Activated naive CD4-positive, alpha-beta T cell treated with anti-CD3 and anti-CD28 coated beads, Interleukin-2, amount 10 ng/mL, durations not matched to agents 7 days and 5 days (primary cell): Measurements from ENCODE around the gene ZBTB20.

Experiments used
- CTCF ChIA-PET: fragments of 350-600 bp; sonication (Branson Sonifier 250); formaldehyde crosslinking; loops from one replicate; lab custom pipeline; 2021; ENCODE audit warnings: antibody characterized with exemption; lab: Charles Lee
- DNase-seq: peaks from one replicate; pipeline ENCODE4 v3.0.0-alpha.2; 2020
- H3K27ac Mint-ChIP-seq: one replicate; pipeline ENCODE4 v1.8.0; 2021; ENCODE audit warnings: mild to moderate bottlenecking, moderate library complexity, mixed read lengths
- H3K27me3 Mint-ChIP-seq: one replicate; pipeline ENCODE4 v1.8.0; 2021; ENCODE audit warnings: mild to moderate bottlenecking, mixed read lengths
- H3K36me3 Mint-ChIP-seq: one replicate; pipeline ENCODE4 v1.8.0; 2021; ENCODE audit warnings: mixed read lengths
- H3K4me1 Mint-ChIP-seq: one replicate; pipeline ENCODE4 v1.8.0; 2021; ENCODE audit warnings: mixed read lengths
- H3K4me3 Mint-ChIP-seq: one replicate; pipeline ENCODE4 v1.8.0; 2021; ENCODE audit warnings: mild to moderate bottlenecking, moderate library complexity, mixed read lengths
- H3K9me3 Mint-ChIP-seq: one replicate; pipeline ENCODE4 v1.8.0; 2021; ENCODE audit warnings: mixed read lengths

Gene ZBTB20

DNA sequence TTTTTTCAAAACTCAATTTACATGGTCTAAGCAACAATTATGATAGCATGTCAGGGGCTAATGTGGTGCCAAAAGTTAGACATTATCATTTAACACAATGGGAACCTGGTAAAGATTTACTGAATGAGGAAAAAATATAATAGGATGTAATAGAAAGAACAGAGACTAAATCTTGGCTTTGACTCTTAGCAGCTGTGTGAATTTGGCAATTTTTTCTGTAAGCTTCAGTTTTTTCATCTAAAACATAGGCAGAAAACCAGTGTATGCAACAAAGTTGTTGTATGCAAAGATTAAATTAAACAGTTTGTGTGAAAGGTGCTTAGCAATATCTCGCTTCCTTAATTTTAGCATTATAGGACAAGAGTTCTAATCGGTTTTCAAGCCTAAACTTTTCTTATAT, 57.6 kb downstream of the ZBTB20 start:
- Mint-ChIP-seq H3K27me3 (no peaks in the 10 kb centered on the region), H3K9me3 (no peaks in the 10 kb centered on the region), H3K36me3 (no peaks in the 10 kb centered on the region), H3K4me3 (no peak overlapping the region), H3K4me1 (peaks cover 4% of the 10 kb centered on the region), H3K27ac (no peak overlapping the region)
- CTCF ChIA-PET, result no interaction called here
- DNase-seq, result no peak

GRCh38 chr3:115087512-115087911, 59.6 kb downstream of the ZBTB20 start:
- CTCF ChIA-PET, result no interaction called here
- Mint-ChIP-seq H3K4me1 (peaks cover 4% of the 10 kb centered on the region), H3K27ac (no peak overlapping the region), H3K9me3 (no peaks in the 10 kb centered on the region), H3K27me3 (no peaks in the 10 kb centered on the region), H3K4me3 (no peak overlapping the region), H3K36me3 (no peaks in the 10 kb centered on the region)
- no peak for DNase-seq

- DNase-seq, result no peak
- CTCF ChIA-PET, result no interaction called here
- Mint-ChIP-seq H3K27me3 (no peaks in the 10 kb centered on the region), H3K4me1 (peaks cover 4% of the 10 kb centered on the region), H3K36me3 (no peaks in the 10 kb centered on the region), H3K4me3 (no peak overlapping the region), H3K27ac (no peak overlapping the region), H3K9me3 (no peaks in the 10 kb centered on the region)
Observed at GRCh38 chr3:115086344-115086743, 60.7 kb downstream of the ZBTB20 start.

- DNase-seq, result no peak
- H3K36me3 Mint-ChIP-seq, result no peaks in the 10 kb centered on the region
- peaks cover 4% of the 10 kb centered on the region for H3K4me1 Mint-ChIP-seq
- H3K27ac Mint-ChIP-seq, result no peak overlapping the region
- no peak overlapping the region for H3K4me3 Mint-ChIP-seq
- H3K27me3 Mint-ChIP-seq, result no peaks in the 10 kb centered on the region
- CTCF ChIA-PET, result interaction anchor here (0.8 kb wide), 1 partner anchor 47 kb away, joined by 3 read pairs; no protein-coding TSS in a partner anchor
- H3K9me3 Mint-ChIP-seq, result no peaks in the 10 kb centered on the region
Observed at GRCh38 chr3:115085197-115085865, 61.8 kb downstream of the ZBTB20 start.

- CTCF ChIA-PET, result interaction anchor here (0.8 kb wide), 1 partner anchor 47 kb away, joined by 3 read pairs; no protein-coding TSS in a partner anchor
- DNase-seq, result no peak
- Mint-ChIP-seq H3K9me3 (no peaks in the 10 kb centered on the region), H3K27ac (no peak overlapping the region), H3K4me3 (no peak overlapping the region), H3K36me3 (no peaks in the 10 kb centered on the region), H3K27me3 (no peaks in the 10 kb centered on the region), H3K4me1 (peaks cover 4% of the 10 kb centered on the region)
Observed at GRCh38 chr3:115084686-115085085, 62.4 kb downstream of the ZBTB20 start.

GRCh38 chr3:115082260-115082659, 64.8 kb downstream of the ZBTB20 start:
- Mint-ChIP-seq H3K4me1 (peaks cover 4% of the 10 kb centered on the region), H3K4me3 (no peak overlapping the region), H3K9me3 (no peaks in the 10 kb centered on the region), H3K36me3 (no peaks in the 10 kb centered on the region), H3K27ac (no peak overlapping the region), H3K27me3 (no peaks in the 10 kb centered on the region)
- DNase-seq, result no peak
- CTCF ChIA-PET, result no interaction called here

DNA sequence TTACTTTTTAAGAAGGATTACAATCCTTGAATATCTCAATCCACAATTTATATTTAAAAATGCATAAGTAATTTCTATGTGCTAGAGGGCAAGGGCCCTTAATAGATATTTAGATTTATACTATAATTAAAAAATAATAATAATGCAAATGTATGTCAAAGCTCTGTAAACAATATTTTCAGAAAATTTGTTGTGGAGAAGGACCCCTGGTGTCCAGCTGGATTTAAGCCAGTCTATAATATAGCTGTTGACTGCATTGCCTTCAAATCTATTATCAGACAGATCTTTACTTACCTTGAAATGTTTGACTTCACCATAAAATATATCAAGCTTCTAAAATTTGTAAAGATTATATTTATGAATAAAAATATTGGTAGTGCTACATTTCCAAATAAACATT, 65.6 kb downstream of the ZBTB20 start:
- Mint-ChIP-seq H3K36me3 (no peaks in the 10 kb centered on the region), H3K4me1 (peaks cover 4% of the 10 kb centered on the region), H3K27ac (no peak overlapping the region), H3K9me3 (no peaks in the 10 kb centered on the region), H3K4me3 (no peak overlapping the region), H3K27me3 (no peaks in the 10 kb centered on the region)
- DNase-seq, result no peak
- CTCF ChIA-PET, result no interaction called here

DNA sequence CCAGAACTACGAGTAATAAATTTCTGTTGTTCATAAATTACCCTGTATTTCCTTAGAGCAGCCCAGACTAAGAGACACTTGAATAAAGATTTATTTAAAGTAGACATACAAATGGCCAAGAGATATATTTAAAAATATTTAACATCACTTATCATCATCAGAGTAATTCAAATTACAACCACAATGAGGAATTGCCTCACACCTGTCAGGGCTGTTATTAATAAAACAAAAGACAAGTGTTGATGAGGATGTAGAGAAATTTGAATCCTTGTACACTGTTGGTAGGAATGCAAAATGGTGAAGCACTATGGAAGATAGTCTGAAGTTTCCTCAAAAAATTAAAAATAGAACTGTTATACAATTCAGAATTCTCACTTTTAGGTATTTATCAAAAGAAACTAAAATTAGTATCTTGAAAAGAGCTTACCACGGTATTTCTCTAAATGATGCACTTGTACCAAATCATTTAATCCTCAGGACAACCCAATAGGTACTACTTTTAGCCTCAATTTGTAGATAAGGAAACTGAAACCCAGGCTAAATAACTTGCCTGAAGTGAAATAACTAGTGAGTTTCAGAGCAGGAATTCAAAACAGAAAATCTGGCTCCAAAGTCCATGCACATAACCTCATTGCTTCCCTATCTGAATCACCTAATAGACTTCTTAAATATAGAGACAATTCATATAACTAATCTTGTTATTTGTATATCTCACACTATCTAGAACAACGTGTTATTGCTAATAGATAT, 69.4 kb downstream of the ZBTB20 start:
- no peak for DNase-seq
- peaks cover 2% of the 10 kb centered on the region for H3K36me3 Mint-ChIP-seq
- no peaks in the 10 kb centered on the region for H3K4me1 Mint-ChIP-seq
- H3K4me3 Mint-ChIP-seq, result no peak overlapping the region
- CTCF ChIA-PET, result interaction anchor here (2.1 kb wide), 1 partner anchor 14 kb away, joined by 7 read pairs; no protein-coding TSS in a partner anchor
- no peaks in the 10 kb centered on the region for H3K9me3 Mint-ChIP-seq
- no peak overlapping the region for H3K27ac Mint-ChIP-seq
- H3K27me3 Mint-ChIP-seq, result no peaks in the 10 kb centered on the region

- Mint-ChIP-seq H3K9me3 (no peaks in the 10 kb centered on the region), H3K4me3 (no peak overlapping the region), H3K27me3 (no peaks in the 10 kb centered on the region), H3K4me1 (peaks cover 4% of the 10 kb centered on the region), H3K36me3 (peaks cover 10% of the 10 kb centered on the region), H3K27ac (no peak overlapping the region)
- no peak for DNase-seq
- CTCF ChIA-PET, result no interaction called here
Observed at GRCh38 chr3:115074502-115074901, 72.6 kb downstream of the ZBTB20 start.

DNA sequence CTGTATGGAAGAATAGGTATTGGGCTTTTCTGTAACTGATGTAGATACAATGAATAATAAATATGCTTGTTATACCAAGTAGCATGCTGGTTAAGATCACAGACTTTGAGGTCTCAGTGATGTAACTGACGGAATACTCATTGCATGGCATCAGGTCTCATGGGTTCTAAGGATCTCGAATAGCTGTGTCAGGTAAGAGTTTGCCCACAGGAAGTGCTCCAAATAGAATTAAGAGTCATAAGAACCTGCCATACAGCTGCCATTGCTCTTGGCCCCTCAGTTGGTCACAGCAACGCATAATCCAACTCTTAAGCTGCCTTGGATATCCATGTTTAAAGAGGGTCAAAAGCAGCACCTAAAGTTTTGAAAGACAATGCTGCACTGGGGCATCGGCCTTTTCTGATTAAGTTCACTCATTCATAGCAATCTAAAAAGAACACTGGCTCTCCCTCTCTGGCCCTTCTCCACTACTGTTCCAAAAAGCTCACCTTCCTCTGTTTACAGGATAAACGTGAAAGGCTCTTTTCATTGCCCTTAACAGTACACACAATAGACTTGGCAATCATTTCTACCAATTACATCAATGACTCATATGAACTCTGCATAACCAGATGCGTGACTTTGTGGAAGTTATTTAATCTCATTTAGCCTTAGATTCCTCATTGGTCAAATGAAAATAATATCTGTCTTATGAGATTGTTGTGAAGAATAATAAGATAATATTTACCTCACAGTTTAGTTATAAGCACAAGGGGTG, 74.6 kb downstream of the ZBTB20 start:
- Mint-ChIP-seq H3K4me3 (no peak overlapping the region), H3K27me3 (no peaks in the 10 kb centered on the region), H3K9me3 (no peaks in the 10 kb centered on the region), H3K27ac (no peak overlapping the region), H3K36me3 (peaks cover 10% of the 10 kb centered on the region), H3K4me1 (peaks cover 16% of the 10 kb centered on the region)
- no peak for DNase-seq
- CTCF ChIA-PET, result no interaction called here

DNA sequence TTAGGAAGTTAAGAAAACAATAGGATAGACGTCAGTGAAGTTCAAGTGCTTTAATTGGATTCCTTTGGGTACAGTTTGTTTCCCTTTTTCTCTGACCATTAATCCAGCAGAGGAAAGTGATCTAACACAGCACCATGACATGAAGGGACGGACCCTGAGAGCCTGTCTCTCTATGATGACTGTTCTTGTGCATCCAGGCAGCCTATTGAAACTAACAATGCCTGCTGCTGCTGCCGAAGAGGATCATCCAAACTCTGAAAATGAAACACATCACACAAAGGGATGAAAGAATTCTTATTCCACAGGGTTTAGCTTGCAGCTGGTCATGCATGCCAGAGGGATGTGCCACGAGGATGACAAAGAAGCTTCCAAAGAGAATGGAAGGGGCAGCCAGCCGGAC, 75.5 kb downstream of the ZBTB20 start:
- Mint-ChIP-seq H3K36me3 (peaks cover 10% of the 10 kb centered on the region), H3K4me3 (no peak overlapping the region), H3K4me1 (peaks cover 16% of the 10 kb centered on the region), H3K27me3 (no peaks in the 10 kb centered on the region), H3K9me3 (no peaks in the 10 kb centered on the region), H3K27ac (no peak overlapping the region)
- no peak for DNase-seq
- CTCF ChIA-PET, result no interaction called here

DNA sequence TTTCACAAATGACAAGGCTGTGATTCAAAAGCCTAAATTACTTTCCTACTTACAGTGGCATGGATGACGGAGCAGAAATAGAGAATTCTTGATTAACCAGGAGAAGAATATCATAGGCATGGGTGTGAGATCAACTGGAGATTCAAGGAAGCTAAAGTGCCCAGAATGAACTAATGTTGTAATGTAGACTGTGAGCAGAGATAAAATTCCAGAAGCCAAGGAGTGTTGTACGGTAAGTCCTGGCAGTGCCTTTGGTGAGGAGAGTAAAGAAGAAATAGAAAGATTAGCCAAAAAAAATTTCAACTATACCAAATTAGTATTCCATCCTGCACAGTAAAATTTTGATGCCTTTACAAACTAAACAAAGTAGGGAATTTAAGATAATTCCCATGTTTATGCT, 75.9 kb downstream of the ZBTB20 start:
- H3K9me3 Mint-ChIP-seq, result no peaks in the 10 kb centered on the region
- CTCF ChIA-PET, result no interaction called here
- H3K27ac Mint-ChIP-seq, result no peak overlapping the region
- H3K36me3 Mint-ChIP-seq, result peaks cover 12% of the 10 kb centered on the region
- H3K4me3 Mint-ChIP-seq, result no peak overlapping the region
- no peak for DNase-seq
- H3K27me3 Mint-ChIP-seq, result no peaks in the 10 kb centered on the region
- peaks cover 16% of the 10 kb centered on the region for H3K4me1 Mint-ChIP-seq

DNA sequence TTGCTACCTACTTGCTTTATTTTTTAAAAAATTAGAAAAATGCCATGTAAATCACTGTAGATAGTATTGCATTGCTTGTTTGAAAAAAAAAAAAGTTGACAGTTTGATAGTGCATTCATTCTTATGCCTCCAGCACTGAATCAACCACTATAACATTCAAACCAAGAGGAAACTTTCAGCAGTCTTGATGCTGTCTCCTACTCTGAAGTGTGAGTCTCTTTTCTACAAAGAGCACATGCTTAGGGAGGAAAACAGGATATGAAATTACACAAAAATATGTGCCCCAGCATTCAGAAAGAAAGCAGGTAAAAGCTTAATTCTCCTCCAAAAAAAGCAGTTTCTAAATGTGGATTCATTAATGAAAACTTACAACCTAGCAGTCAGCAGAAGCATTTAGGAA, 78.3 kb downstream of the ZBTB20 start:
- Mint-ChIP-seq H3K4me3 (no peak overlapping the region), H3K4me1 (peaks cover 16% of the 10 kb centered on the region), H3K27me3 (no peaks in the 10 kb centered on the region), H3K36me3 (peaks cover 11% of the 10 kb centered on the region), H3K9me3 (no peaks in the 10 kb centered on the region), H3K27ac (no peak overlapping the region)
- CTCF ChIA-PET, result interaction anchor here (0.6 to 0.8 kb wide), 2 partner anchors 27 to 425 kb away, joined by 3 to 4 read pairs; no protein-coding TSS in a partner anchor
- DNase-seq, result no peak

DNA sequence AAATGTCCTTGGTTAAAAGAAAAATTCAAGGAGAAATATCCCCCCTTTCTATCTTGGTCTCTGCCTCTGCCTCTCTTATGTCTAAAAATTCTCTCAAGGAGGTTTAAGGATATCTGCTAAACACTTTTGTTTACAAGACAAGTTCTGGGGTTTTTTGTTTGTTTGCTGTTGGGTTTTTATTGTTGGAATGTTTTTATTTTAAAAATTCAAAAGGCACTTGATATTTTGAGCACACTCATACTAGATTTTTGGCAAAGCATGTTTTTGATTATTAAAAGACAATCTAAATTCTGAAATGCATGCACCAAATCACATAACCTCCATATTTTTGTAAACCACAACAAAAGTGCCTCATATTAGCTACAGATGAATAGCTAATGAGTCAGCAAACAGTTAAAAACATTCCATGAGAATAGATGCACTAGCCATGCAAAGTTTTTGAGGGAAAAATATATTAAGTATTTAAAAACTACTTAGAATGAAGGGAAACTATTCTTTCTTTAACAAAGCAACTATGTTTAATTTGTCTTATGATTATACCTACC, 84.6 kb downstream of the ZBTB20 start:
- Mint-ChIP-seq H3K36me3 (peaks cover 3% of the 10 kb centered on the region), H3K4me1 (no peaks in the 10 kb centered on the region), H3K27ac (no peak overlapping the region), H3K9me3 (no peaks in the 10 kb centered on the region), H3K27me3 (no peaks in the 10 kb centered on the region), H3K4me3 (no peak overlapping the region)
- no peak for DNase-seq
- CTCF ChIA-PET, result no interaction called here
